Smooth muscle cell (in vitro differentiated cells): Measurements from ENCODE around the gene DCHS2. TPM values are rescaled to one million over a fixed set of nuclear protein-coding genes. Genes with fewer than 3 reads are reported as not detected.

Source experiments
- DNase-seq: peaks from one replicate; lab custom pipeline; 2025; ENCODE audit not compliant: unreplicated experiment; lab: John Stamatoyannopoulos, UW
- H2AFZ ChIP-seq: fragments of 200-600 bp; sonication (generic); 2 replicates; pipeline ENCODE4 v1.6.0; 2016; ENCODE audit warnings: antibody characterized with exemption, low read depth, mild to moderate bottlenecking
- H3F3A ChIP-seq: fragments of 200-600 bp; sonication (generic); 2 replicates; pipeline ENCODE4 v1.6.0; 2017; ENCODE audit warnings: antibody characterized with exemption, low read depth
- H3K27ac ChIP-seq: fragments of 200-600 bp; sonication (generic); 2 replicates; pipeline ENCODE4 v1.5.1; 2016; ENCODE audit warnings: low read depth, mild to moderate bottlenecking
- H3K27me3 ChIP-seq: fragments of 200-600 bp; sonication (generic); 2 replicates; pipeline ENCODE4 v1.6.1; 2016; ENCODE audit warnings: low read depth, mild to moderate bottlenecking
- H3K36me3 ChIP-seq: fragments of 200-600 bp; sonication (generic); 2 replicates; pipeline ENCODE4 v1.5.1; 2016; ENCODE audit warnings: low read depth
- H3K4me1 ChIP-seq: fragments of 200-600 bp; sonication (generic); 2 replicates; pipeline ENCODE4 v1.5.1; 2016; ENCODE audit warnings: low read depth
- H3K4me2 ChIP-seq: fragments of 200-600 bp; sonication (generic); 2 replicates; pipeline ENCODE4 v1.6.0; 2016; ENCODE audit warnings: mild to moderate bottlenecking
- H3K4me3 ChIP-seq: fragments of 200-600 bp; sonication (generic); 2 replicates; pipeline ENCODE4 v1.5.1; 2016; ENCODE audit warnings: mild to moderate bottlenecking
- H3K79me2 ChIP-seq: fragments of 200-600 bp; sonication (generic); 2 replicates; pipeline ENCODE4 v1.6.0; 2016; ENCODE audit warnings: low read depth, mild to moderate bottlenecking
- H3K9ac ChIP-seq: fragments of 200-600 bp; sonication (generic); 2 replicates; pipeline ENCODE4 v1.6.0; 2016; ENCODE audit warnings: low read depth
- H3K9me3 ChIP-seq: fragments of 200-600 bp; sonication (generic); replicated peaks from 2 replicates; pipeline ENCODE4 v1.5.1; 2016; ENCODE audit warnings: low read depth
- H4K20me1 ChIP-seq: fragments of 200-600 bp; sonication (generic); 2 replicates; pipeline ENCODE4 v1.6.0; 2016; ENCODE audit warnings: low read depth
- CTCF ChIP-seq: fragments of 200-600 bp; sonication (generic); IDR thresholded peaks from 2 replicates; pipeline ENCODE4 v1.5.1; 2017; ENCODE audit warnings: borderline replicate concordance, mild to moderate bottlenecking, antibody characterized with exemption; ENCODE audit not compliant: insufficient read depth, poor library complexity, severe bottlenecking
- WGBS: methylation state at CpG from one replicate; pipeline ENCODE4 v1.1.7; 2016; ENCODE audit warnings: low lambda C conversion rate; 5-methylcytosine and 5-hydroxymethylcytosine counted together
- polyA plus RNA-seq: library from polyadenylated mRNA; unstranded; fragments of >200 nt; fragmentation: Nextera tagmentation; extraction: Ambion mirVana; gene quantifications from 2 replicates; pipeline ENCODE4 v1.2.1, GENCODE V29; 2016
- total RNA-seq: library from RNA; depleted of rRNA; stranded (reverse); fragments of >200 nt; gene quantifications from 2 replicates; pipeline ENCODE4 v1.2.3, GENCODE V29; 2014

The DCHS2 gene
- total and polyA plus RNA-seq, 2 experiments from 2014 or later = 0.45 to 1.3 TPM

GRCh38 chr4:154429176-154429575 lies 62.4 kb downstream of the DCHS2 start:
- Histone ChIP-seq H3F3A (no peaks in the 10 kb centered on the region), H3K4me3 (no peak overlapping the region), H3K27ac (no peak overlapping the region), H3K4me1 (no peaks in the 10 kb centered on the region), H4K20me1 (no peaks in the 10 kb centered on the region), H3K27me3 (peaks cover 62% of the 10 kb centered on the region), H3K36me3 (no peaks in the 10 kb centered on the region), H3K9me3 (no peaks in the 10 kb centered on the region), H3K4me2 (no peak overlapping the region), H2AFZ (no peak overlapping the region), H3K79me2 (no peaks in the 10 kb centered on the region), H3K9ac (no peak overlapping the region)
- no peak for DNase-seq
- no peak for TF ChIP-seq CTCF
- 88% methylated on average over 5 of the region's 5 CpGs for WGBS

- H3K9me3 ChIP-seq = no peaks in the 10 kb centered on the region
- H3K27me3 ChIP-seq = peaks cover 79% of the 10 kb centered on the region
- H2AFZ ChIP-seq = no peak overlapping the region
- no peak overlapping the region for H3K27ac ChIP-seq
- H3K36me3 ChIP-seq = no peaks in the 10 kb centered on the region
- H3K9ac ChIP-seq = no peak overlapping the region
- no peaks in the 10 kb centered on the region for H4K20me1 ChIP-seq
- TF ChIP-seq CTCF = no peak
- H3K4me1 ChIP-seq = no peaks in the 10 kb centered on the region
- no peaks in the 10 kb centered on the region for H3F3A ChIP-seq
- no peak overlapping the region for H3K4me2 ChIP-seq
- 89% methylated on average over 6 of the region's 6 CpGs for WGBS
- no peaks in the 10 kb centered on the region for H3K79me2 ChIP-seq
- no peak overlapping the region for H3K4me3 ChIP-seq
- DNase-seq = no peak
These were observed 64.5 kb downstream of the DCHS2 start for GRCh38 chr4:154427149-154427548.

GRCh38 chr4:154425514-154425913 lies 66.1 kb downstream of the DCHS2 start:
- Histone ChIP-seq H3K27ac (no peak overlapping the region), H3F3A (no peaks in the 10 kb centered on the region), H3K4me1 (no peaks in the 10 kb centered on the region), H3K36me3 (no peaks in the 10 kb centered on the region), H3K79me2 (no peaks in the 10 kb centered on the region), H3K9me3 (no peaks in the 10 kb centered on the region), H3K27me3 (peaks cover 70% of the 10 kb centered on the region), H3K4me3 (no peak overlapping the region), H3K9ac (no peak overlapping the region), H3K4me2 (no peak overlapping the region), H2AFZ (no peak overlapping the region), H4K20me1 (no peaks in the 10 kb centered on the region)
- DNase-seq = no peak
- 80% methylated on average over 3 of the region's 3 CpGs for WGBS
- TF ChIP-seq CTCF = no peak

GRCh38 chr4:154424810-154425484 lies 66.7 kb downstream of the DCHS2 start:
- H3K36me3 ChIP-seq = no peaks in the 10 kb centered on the region
- no peak for TF ChIP-seq CTCF
- H2AFZ ChIP-seq = no peak overlapping the region

More at GRCh38 chr4:154424810-154425484, 66.7 kb downstream of the DCHS2 start:
- 92% methylated on average over 7 of the region's 7 CpGs for WGBS
- H3K27me3 ChIP-seq = peaks cover 69% of the 10 kb centered on the region
- no peak overlapping the region for H3K4me3 ChIP-seq
- no peaks in the 10 kb centered on the region for H4K20me1 ChIP-seq
- no peaks in the 10 kb centered on the region for H3K79me2 ChIP-seq
- H3K4me1 ChIP-seq = no peaks in the 10 kb centered on the region
- no peak overlapping the region for H3K27ac ChIP-seq
- no peaks in the 10 kb centered on the region for H3F3A ChIP-seq
- H3K9me3 ChIP-seq = no peaks in the 10 kb centered on the region
- no peak overlapping the region for H3K9ac ChIP-seq
- DNase-seq = no peak
- no peak overlapping the region for H3K4me2 ChIP-seq
